Prostate gland (tissue), 2 donors: Measurements from ENCODE around the gene TLE2. TPM values are rescaled to one million over a fixed set of nuclear protein-coding genes. Genes with fewer than 3 reads are reported as not detected.
A peak's percentile ranks its signal among the peaks of the same experiment; 100 is the strongest.

ENCODE experiments used
- DNase-seq: peaks from one replicate; pipeline ENCODE4 v3.0.0-alpha.2; 2019; ENCODE audit warnings: low spot score
- H3K27ac ChIP-seq, 2 donors: fragments of 200-600 bp; sonication (generic); 2 replicates each; pipeline ENCODE4 v1.5.1; 2017 to 2019
- H3K27me3 ChIP-seq: fragments of 200-600 bp; sonication (generic); replicated peaks from 2 replicates; pipeline ENCODE4 v1.5.1; 2019; ENCODE audit not compliant: insufficient read depth
- H3K36me3 ChIP-seq, 2 donors: fragments of 200-600 bp; sonication (generic); 1 replicate in 1 of 2; 2 replicates in 1 of 2; pipeline versions ENCODE4 v1.5.1 to v1.8.1; 2017 to 2019
- H3K4me1 ChIP-seq: fragments of 200-600 bp; sonication (generic); replicated peaks from 2 replicates; pipeline ENCODE4 v1.5.1; 2019
- H3K4me3 ChIP-seq, 2 donors: fragments of 200-600 bp; sonication (generic); 2 replicates each; pipeline ENCODE4 v1.5.1; 2017 to 2019
- H3K9me3 ChIP-seq: fragments of 200-600 bp; sonication (generic); 2 replicates; pipeline ENCODE4 v1.5.1; 2017
- POLR2A ChIP-seq: fragments of 450-650 bp; IDR thresholded peaks from one replicate; pipeline ENCODE4 v1.6.1; 2016; ENCODE audit warnings: antibody characterized with exemption, mild to moderate bottlenecking
- POLR2AphosphoS5 ChIP-seq: sonication (generic); formaldehyde crosslinking; IDR thresholded peaks from one replicate; pipeline ENCODE4 v1.6.1; 2017; ENCODE audit warnings: antibody characterized with exemption
- WGBS: methylation state at CpG from one replicate; pipeline ENCODE4 v1.1.5; 2018; 5-methylcytosine and 5-hydroxymethylcytosine counted together
- intact Hi-C: fragments of 100-400 bp; cut with DNase I; formaldehyde crosslinking; loops from one replicate; pipeline ENCODE4 v1.14.2; 2022
- total RNA-seq, 2 donors: library from RNA; depleted of rRNA; stranded (reverse); fragments of >200 nt; gene quantifications; one replicate each; pipeline ENCODE4 v1.1.0, GENCODE V29; 2016
- TF ChIP-seq, protein P1 (sequence below), 4 experiments: fragments of 200-600 bp in 2 of 4; fragments of 450-650 bp in 2 of 4; sonication (generic) in 2 of 4; IDR thresholded peaks; 1 replicate in 3 of 4; 2 replicates in 1 of 4; pipeline ENCODE4 v1.5.1; 2016 to 2019; ENCODE audit warnings: antibody characterized with exemption in 4 of 4, mild to moderate bottlenecking in 2 of 4, moderate library complexity in 2 of 4

The TLE2 gene
- total RNA-seq, 2 donors from 2014 or later, result 61.9 to 82.1 TPM

DNA sequence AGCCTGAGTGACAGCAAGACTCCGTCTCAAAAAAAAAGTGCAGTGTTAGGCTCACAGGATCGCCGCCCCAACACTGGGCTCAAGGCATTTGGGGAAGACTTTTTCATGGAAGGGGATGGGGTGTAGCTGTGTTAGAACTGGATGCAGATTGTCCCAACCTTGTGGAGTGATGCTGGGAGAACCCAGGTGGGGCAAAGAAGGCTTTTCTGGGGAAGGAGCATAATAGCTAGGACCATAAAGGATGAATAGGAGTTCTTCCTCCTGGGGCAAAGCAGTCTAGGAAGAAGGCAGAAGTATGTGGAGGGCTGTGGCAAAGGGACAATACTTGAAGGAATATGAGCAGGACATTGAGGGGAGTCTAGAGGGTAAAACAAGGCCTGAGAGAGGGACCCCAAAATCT is 40.5 kb downstream of the TLE2 start:
- intact Hi-C loops, result no loop called here
- 95% methylated on average over 3 of the region's 3 CpGs for WGBS
- Histone ChIP-seq H3K27ac (no peak overlapping the region), H3K9me3 (no peaks in the 10 kb centered on the region), H3K27me3 (no peaks in the 10 kb centered on the region), H3K36me3 (no peaks in the 10 kb centered on the region), H3K4me3 (no peak overlapping the region), H3K4me1 (no peaks in the 10 kb centered on the region)
- no peak for DNase-seq
- TF ChIP-seq POLR2AphosphoS5 (no peak), POLR2A (no peak)
- TF ChIP-seq, protein P1, sequence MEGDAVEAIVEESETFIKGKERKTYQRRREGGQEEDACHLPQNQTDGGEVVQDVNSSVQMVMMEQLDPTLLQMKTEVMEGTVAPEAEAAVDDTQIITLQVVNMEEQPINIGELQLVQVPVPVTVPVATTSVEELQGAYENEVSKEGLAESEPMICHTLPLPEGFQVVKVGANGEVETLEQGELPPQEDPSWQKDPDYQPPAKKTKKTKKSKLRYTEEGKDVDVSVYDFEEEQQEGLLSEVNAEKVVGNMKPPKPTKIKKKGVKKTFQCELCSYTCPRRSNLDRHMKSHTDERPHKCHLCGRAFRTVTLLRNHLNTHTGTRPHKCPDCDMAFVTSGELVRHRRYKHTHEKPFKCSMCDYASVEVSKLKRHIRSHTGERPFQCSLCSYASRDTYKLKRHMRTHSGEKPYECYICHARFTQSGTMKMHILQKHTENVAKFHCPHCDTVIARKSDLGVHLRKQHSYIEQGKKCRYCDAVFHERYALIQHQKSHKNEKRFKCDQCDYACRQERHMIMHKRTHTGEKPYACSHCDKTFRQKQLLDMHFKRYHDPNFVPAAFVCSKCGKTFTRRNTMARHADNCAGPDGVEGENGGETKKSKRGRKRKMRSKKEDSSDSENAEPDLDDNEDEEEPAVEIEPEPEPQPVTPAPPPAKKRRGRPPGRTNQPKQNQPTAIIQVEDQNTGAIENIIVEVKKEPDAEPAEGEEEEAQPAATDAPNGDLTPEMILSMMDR (IDR thresholded peaks at IDR 0.05), result no peak

DNA sequence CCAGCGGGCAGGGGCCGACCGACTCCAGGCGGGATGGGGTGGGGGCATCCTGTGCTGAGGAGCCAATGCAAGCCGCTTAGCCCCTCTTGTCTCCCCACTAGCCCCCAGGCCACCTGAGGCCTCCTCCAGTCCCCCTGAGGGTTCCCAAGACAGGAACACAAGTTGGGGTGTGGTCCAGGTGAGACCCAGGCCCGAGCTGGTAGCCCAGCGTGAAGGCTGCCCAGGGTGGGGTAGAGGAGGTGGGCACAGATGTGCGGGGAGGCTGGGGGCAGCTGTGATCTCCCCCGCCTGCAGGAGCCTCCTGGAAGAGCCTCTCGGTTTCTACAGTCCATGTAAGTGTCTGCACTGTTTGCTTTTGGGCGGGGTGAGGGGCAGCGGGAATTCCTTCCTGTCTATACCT is 41.3 kb downstream of the TLE2 start:
- Histone ChIP-seq H3K4me1 (no peaks in the 10 kb centered on the region), H3K4me3 (no peak overlapping the region), H3K9me3 (no peaks in the 10 kb centered on the region), H3K27ac (no peak overlapping the region), H3K36me3 (no peaks in the 10 kb centered on the region), H3K27me3 (no peaks in the 10 kb centered on the region)
- DNase-seq, result no peak
- intact Hi-C loops, result no loop called here
- TF ChIP-seq POLR2A, result no peak
- TF ChIP-seq, protein P1 (IDR thresholded peaks at IDR 0.05), result no peak
- 69% methylated on average over 12 of the region's 12 CpGs for WGBS

GRCh38 chr19:2986951-2987524 is 42.0 kb downstream of the TLE2 start:
- Histone ChIP-seq H3K4me1 (no peaks in the 10 kb centered on the region), H3K27ac (no peak overlapping the region), H3K27me3 (no peaks in the 10 kb centered on the region), H3K36me3 (no peaks in the 10 kb centered on the region), H3K9me3 (no peaks in the 10 kb centered on the region), H3K4me3 (no peak overlapping the region)
- 38% methylated on average over 19 of the region's 20 CpGs for WGBS
- TF ChIP-seq POLR2A, result no peak
- intact Hi-C loops, result no loop called here
- DNase-seq, result no peak

DNA sequence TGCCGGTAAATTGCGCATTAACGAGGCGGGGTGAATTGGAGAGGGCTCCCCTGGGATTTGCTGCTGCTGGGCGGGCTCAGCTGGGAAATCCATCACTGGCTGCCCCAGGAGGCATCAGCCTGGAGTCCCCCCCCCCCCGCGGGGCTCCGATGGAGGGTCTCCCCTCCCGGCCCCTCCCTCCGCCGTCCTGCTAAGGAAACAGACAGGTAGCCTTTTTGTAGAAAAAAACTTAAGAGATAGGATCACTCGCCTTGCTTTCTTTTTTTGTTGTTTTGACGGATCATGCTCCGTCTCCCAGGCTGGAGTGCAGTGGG is 44.9 kb downstream of the TLE2 start:
- no peaks in the 10 kb centered on the region for H3K36me3 ChIP-seq
- DNase-seq, result no peak
- WGBS, result 0% methylated on average over 14 of the region's 14 CpGs
- intact Hi-C loops, result loop anchor here (5.0 kb wide), 1 partner anchor 48 kb away; no protein-coding TSS in a partner anchor
- H3K9me3 ChIP-seq, result no peaks in the 10 kb centered on the region
- peak overlapping the region; percentile 47 to 76 for H3K27ac ChIP-seq
- no peaks in the 10 kb centered on the region for H3K4me1 ChIP-seq
- peak overlapping the region; percentile 15 to 22 for H3K4me3 ChIP-seq
- no peaks in the 10 kb centered on the region for H3K27me3 ChIP-seq
- no peak for TF ChIP-seq POLR2A
- TF ChIP-seq, protein P1 (IDR thresholded peaks at IDR 0.05), result no peak
- TF ChIP-seq POLR2AphosphoS5, result no peak

DNA sequence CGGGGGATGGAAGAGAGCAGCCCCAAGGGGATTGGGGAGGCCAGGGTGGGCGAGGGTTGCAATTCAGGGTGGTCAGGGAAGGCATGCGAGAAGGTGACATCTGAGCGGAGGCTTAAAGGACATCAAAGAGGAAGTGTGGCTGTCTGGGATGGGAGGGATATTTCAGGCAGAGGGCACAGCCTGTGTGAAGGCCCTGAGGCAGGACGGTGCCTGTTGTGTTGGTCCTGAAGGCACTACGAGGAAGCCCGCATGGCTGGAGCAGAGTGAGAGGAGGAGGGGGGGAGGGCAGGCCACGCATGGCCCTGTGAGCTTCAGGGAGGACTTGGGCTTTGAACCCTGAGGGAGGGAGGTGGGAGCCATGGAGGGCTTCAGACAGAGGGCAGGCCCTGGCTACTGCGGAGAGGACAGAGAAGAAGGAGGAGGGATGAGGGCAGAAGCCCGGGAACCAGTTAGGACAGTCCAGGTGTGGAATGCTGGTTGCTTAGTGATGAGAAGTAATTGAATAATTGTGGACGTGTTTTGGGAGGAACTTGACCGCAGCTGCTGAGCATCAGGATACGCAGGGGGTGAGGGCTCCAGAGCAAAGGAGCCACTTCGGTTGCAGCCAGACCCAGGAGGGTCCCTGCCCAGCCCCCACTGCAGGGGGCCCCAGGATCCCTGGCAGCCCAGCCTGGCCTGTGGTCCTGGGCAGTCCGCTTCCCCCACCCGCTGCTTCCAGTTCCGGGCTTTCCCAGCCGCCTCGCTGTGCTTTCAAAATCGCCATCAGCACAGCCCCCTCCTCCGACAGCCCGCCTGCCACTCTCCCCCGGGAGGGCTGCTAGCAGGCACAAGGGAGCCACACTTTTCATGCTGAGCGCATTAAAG is 45.5 kb downstream of the TLE2 start:
- H3K27me3 ChIP-seq, result no peaks in the 10 kb centered on the region
- peak overlapping the region; percentile 47 to 76 for H3K27ac ChIP-seq
- peak; percentile 55 for DNase-seq
- no peaks in the 10 kb centered on the region for H3K36me3 ChIP-seq
- 5% methylated on average over 24 of the region's 24 CpGs for WGBS
- H3K4me1 ChIP-seq, result no peaks in the 10 kb centered on the region
- intact Hi-C loops, result loop anchor here (5.0 kb wide), 1 partner anchor 49 kb away; no protein-coding TSS in a partner anchor
- peak; percentile 46 for TF ChIP-seq POLR2AphosphoS5
- TF ChIP-seq, protein P1 (IDR thresholded peaks at IDR 0.05), result no peak
- no peaks in the 10 kb centered on the region for H3K9me3 ChIP-seq
- peak overlapping the region; percentile 15 to 22 for H3K4me3 ChIP-seq
